ENCODE results near the gene CFAP74. TPM values are rescaled to one million over a fixed set of nuclear protein-coding genes. Genes with fewer than 3 reads are reported as not detected.

Gene CFAP74
- total and polyA plus RNA-seq, 9 of the 15 experiments (the other 6 are each of a cell fraction or from before 2014, with no cell fraction given), result 0.03 to 0.15 (median 0.05) TPM; not detected in 6

DNA sequence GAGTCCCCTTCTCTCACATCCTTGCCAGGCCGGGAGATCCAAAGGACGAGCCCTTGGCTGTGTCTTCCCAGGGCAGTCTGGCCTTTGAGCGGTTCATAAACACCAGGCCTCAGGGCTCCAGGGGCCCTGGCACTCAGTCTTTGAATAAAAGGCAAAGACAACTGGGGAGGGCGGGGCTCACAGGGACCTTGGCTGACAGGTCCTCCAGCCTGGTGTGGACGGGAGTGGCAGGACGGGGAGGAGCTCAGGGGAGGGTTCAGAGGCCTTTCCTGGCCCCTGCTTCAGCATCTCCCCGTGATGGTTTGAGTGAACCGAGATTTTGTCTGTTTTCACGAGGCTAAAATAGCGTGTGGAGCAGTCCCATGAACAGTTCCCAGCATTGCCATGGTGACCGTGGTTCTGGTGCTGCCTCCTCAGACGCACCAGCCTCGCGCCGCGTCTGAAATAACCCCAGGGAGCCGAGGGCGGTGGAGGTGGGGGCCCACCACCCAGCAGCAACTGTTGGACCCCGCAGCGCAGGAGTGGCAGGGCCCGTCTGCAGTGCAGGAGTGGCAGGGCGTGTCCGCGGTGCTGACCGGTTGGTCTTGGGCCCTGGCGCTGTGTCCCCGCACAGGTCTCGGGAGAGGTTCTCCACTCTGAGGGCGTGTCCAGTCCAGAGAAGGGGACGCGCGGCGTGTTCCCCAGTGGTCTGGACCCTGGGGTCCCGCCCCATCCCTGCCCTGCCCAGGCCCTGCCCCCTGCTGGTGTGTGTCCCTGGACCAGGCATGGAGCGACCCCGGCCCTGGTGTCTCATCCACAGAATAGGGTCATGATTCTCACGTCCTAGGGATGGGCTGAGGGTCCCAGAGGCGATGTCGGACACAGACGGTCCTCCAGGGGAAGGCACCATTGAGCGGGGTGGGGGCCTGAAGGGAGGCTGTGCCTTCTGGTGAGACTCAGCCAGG is 39.5 kb upstream of the CFAP74 start:
- Histone ChIP-seq H3K79me2 (ENCODE audit: control insufficient read depth, insufficient read depth, low read length) (no peaks in the 10 kb centered on the region), H3K4me1 (replicated peaks in 1 of 2; ENCODE audit: control insufficient read depth in 2 of 2, insufficient read depth in 2 of 2, low read length in 2 of 2) (peaks cover 0 to 43% of the 10 kb centered on the region in 2 experiments; a peak in 2 of 5 replicates), H4K20me1 (replicated peaks; ENCODE audit: control insufficient read depth, insufficient read depth, low read length) (peaks cover 24% of the 10 kb centered on the region), H3K36me3 (ENCODE audit: control insufficient read depth, insufficient read depth, low read length) (no peaks in the 10 kb centered on the region), H3K9me3 (replicated peaks; ENCODE audit: control insufficient read depth, insufficient read depth, low read depth, low read length) (no peaks in the 10 kb centered on the region), H2AFZ (ENCODE audit: low read depth, low read length) (no peak overlapping the region), H3K9ac (ENCODE audit: insufficient read depth in 1 of 2, low read depth in 2 of 2, low read length in 2 of 2) (no peak overlapping the region), H3K4me2 (ENCODE audit: insufficient read depth, low read length) (no peak overlapping the region), H3K9me1 (ENCODE audit: control insufficient read depth, insufficient read depth, low read length) (peaks cover 3% of the 10 kb centered on the region), H3K27me3 (ENCODE audit: control insufficient read depth in 2 of 2, insufficient read depth in 2 of 2, low read length in 2 of 2) (peaks cover 45 to 80% of the 10 kb centered on the region in 2 experiments; a peak in 4 of 5 replicates), H3K27ac (ENCODE audit: extremely low read depth, low read depth, low read length) (no peak overlapping the region), H3K4me3 (no peak overlapping the region)
- ATAC-seq (no peak), FAIRE-seq (no peak), DNase-seq (ENCODE audit: extremely low read depth in 1 of 4, low spot score in 3 of 4) (no peak)
- no TSS peak for BruUV-seq (replicated peaks)
- CTCF ChIA-PET (ENCODE audit: low intra/inter-chr PET ratio), result interaction anchor here (5.4 kb wide), 1 partner anchor 83 kb away, joined by 47 read pairs; no protein-coding TSS in a partner anchor
- WGBS (ENCODE audit: insufficient coverage, low coverage, missing lambda C conversion rate), result 4% methylated on average over 38 of the region's 41 CpGs
- in situ Hi-C loops (cut with MboI) (no loop called here), intact Hi-C loops (cut with micrococcal nuclease) (no loop called here)
- TF ChIP-seq MAZ (CRISPR knock-in tag; conservative IDR thresholded peaks at IDR 0.05 in 1 of 2, IDR thresholded peaks at IDR 0.05 in 1 of 2) (no peak), PCBP1 (IDR thresholded peaks at IDR 0.05; ENCODE audit: low read depth, low read length, poor library complexity, severe bottlenecking) (peak; percentile 15)
- POLR2A ChIA-PET, result interaction anchor here (0.6 to 0.7 kb wide), 2 partner anchors 13 to 145 kb away, joined by 3 read pairs; no protein-coding TSS in a partner anchor

DNA sequence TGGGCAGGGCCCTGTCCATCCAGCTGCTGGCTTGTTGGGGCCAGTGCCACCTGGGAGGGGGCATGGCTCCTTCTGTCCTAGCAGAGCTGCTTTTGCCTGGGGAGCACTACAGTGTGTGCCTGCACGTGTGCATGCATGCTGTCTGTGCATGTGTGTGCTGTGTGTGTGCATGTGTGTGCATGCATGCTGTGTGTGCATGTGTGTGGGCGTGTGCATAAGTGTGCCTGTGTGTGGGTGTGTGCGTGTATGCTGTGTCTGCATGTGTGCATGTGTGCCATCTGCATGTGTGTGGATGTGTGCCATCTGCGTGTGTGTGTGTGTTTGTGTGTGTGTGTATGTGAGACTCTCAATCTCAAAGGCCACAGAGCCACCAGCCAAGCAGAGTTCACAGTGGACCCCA is 38.3 kb upstream of the CFAP74 start:
- DNase-seq (ENCODE audit: extremely low read depth in 1 of 4, low spot score in 3 of 4), result no peak
- Histone ChIP-seq H3K9me3 (replicated peaks; ENCODE audit: control insufficient read depth, insufficient read depth, low read depth, low read length) (no peaks in the 10 kb centered on the region), H3K4me1 (replicated peaks in 1 of 2; ENCODE audit: control insufficient read depth in 2 of 2, insufficient read depth in 2 of 2, low read length in 2 of 2) (peaks cover 0 to 31% of the 10 kb centered on the region in 2 experiments; a peak in 2 of 5 replicates), H3K27ac (ENCODE audit: extremely low read depth, low read depth, low read length) (no peak overlapping the region; the same call in 2 of the 3 replicates), H3K36me3 (ENCODE audit: control insufficient read depth, insufficient read depth, low read length) (no peaks in the 10 kb centered on the region), H3K79me2 (ENCODE audit: control insufficient read depth, insufficient read depth, low read length) (no peaks in the 10 kb centered on the region), H3K4me3 (no peak overlapping the region), H3K9ac (ENCODE audit: insufficient read depth in 1 of 2, low read depth in 2 of 2, low read length in 2 of 2) (no peak overlapping the region; a peak in 1 of 4 replicates), H3K9me1 (ENCODE audit: control insufficient read depth, insufficient read depth, low read length) (no peaks in the 10 kb centered on the region), H3K4me2 (ENCODE audit: insufficient read depth, low read length) (no peak overlapping the region), H2AFZ (ENCODE audit: low read depth, low read length) (no peak overlapping the region), H4K20me1 (replicated peaks; ENCODE audit: control insufficient read depth, insufficient read depth, low read length) (peaks cover 22% of the 10 kb centered on the region), H3K27me3 (ENCODE audit: control insufficient read depth in 2 of 2, insufficient read depth in 2 of 2, low read length in 2 of 2) (peaks cover 50 to 80% of the 10 kb centered on the region in 2 experiments; a peak in 4 of 5 replicates)
- intact Hi-C loops (cut with micrococcal nuclease), result no loop called here
- in situ Hi-C loops (cut with MboI), result no loop called here
- POLR2A ChIA-PET, result interaction anchor here (0.7 to 1.9 kb wide), 2 partner anchors 11 to 12 kb away, joined by 3 to 4 read pairs; no protein-coding TSS in a partner anchor
- no peak for FAIRE-seq
- TF ChIP-seq EGR1 (conservative IDR thresholded peaks at IDR 0.05) (peak; percentile 31; the same call in 1 of the 2 replicates), ZNF384 (IDR thresholded peaks at IDR 0.05; ENCODE audit: low read depth, low read length) (no peak)
- CTCF ChIA-PET (ENCODE audit: low intra/inter-chr PET ratio), result interaction anchor here (5.4 kb wide), 1 partner anchor 82 kb away, joined by 47 read pairs; no protein-coding TSS in a partner anchor
- no TSS peak for BruUV-seq (replicated peaks)
- no peak for ATAC-seq
- WGBS (ENCODE audit: insufficient coverage, low coverage, missing lambda C conversion rate), result 0% methylated on average over 4 of the region's 4 CpGs
